ENCODE results near the gene TSPAN12.

Gene TSPAN12

GRCh38 chr7:120842121-120842621 lies 15.8 kb downstream of the TSPAN12 start:
- DNase-seq: no peak

GRCh38 chr7:120841608-120842007 lies 16.3 kb downstream of the TSPAN12 start:
- no peak for DNase-seq

GRCh38 chr7:120838281-120838682 lies 19.7 kb downstream of the TSPAN12 start:
- DNase-seq: no peak

- no peak for DNase-seq
Measured at GRCh38 chr7:120837599-120837998, 20.3 kb downstream of the TSPAN12 start.

- DNase-seq: no peak
Measured at GRCh38 chr7:120836556-120837115, 21.3 kb downstream of the TSPAN12 start.

GRCh38 chr7:120834726-120835125 lies 23.2 kb downstream of the TSPAN12 start:
- no peak for DNase-seq

GRCh38 chr7:120833546-120833945 lies 24.4 kb downstream of the TSPAN12 start:
- DNase-seq: peak; percentile 1

GRCh38 chr7:120832803-120833202 lies 25.1 kb downstream of the TSPAN12 start:
- no peak for DNase-seq

- DNase-seq: no peak
Measured at GRCh38 chr7:120831260-120831659, 26.7 kb downstream of the TSPAN12 start.

GRCh38 chr7:120829487-120829886 lies 28.5 kb downstream of the TSPAN12 start:
- no peak for DNase-seq

GRCh38 chr7:120828528-120828927 lies 29.4 kb downstream of the TSPAN12 start:
- DNase-seq: no peak

GRCh38 chr7:120827371-120828118 lies 30.4 kb downstream of the TSPAN12 start:
- no peak for DNase-seq

GRCh38 chr7:120825576-120825975 lies 32.4 kb downstream of the TSPAN12 start:
- no peak for DNase-seq

GRCh38 chr7:120825152-120825551 lies 32.8 kb downstream of the TSPAN12 start:
- DNase-seq: no peak

- no peak for DNase-seq
Measured at GRCh38 chr7:120819861-120820260, 38.1 kb downstream of the TSPAN12 start.

- no peak for DNase-seq
Measured at GRCh38 chr7:120817851-120818250, 40.1 kb downstream of the TSPAN12 start.

- DNase-seq: no peak
Measured at GRCh38 chr7:120814253-120814939, 43.5 kb downstream of the TSPAN12 start.

- DNase-seq: no peak
Measured at GRCh38 chr7:120813546-120814252, 44.2 kb downstream of the TSPAN12 start.

GRCh38 chr7:120813089-120813488 lies 44.9 kb downstream of the TSPAN12 start:
- DNase-seq: no peak

- no peak for DNase-seq
Measured at GRCh38 chr7:120809260-120809659, 48.7 kb downstream of the TSPAN12 start.

- no peak for DNase-seq
Measured at GRCh38 chr7:120807390-120807789, 50.6 kb downstream of the TSPAN12 start.

GRCh38 chr7:120806669-120807068 lies 51.3 kb downstream of the TSPAN12 start:
- DNase-seq: no peak
